ENCODE measurements around the gene ALKBH4.

DNA sequence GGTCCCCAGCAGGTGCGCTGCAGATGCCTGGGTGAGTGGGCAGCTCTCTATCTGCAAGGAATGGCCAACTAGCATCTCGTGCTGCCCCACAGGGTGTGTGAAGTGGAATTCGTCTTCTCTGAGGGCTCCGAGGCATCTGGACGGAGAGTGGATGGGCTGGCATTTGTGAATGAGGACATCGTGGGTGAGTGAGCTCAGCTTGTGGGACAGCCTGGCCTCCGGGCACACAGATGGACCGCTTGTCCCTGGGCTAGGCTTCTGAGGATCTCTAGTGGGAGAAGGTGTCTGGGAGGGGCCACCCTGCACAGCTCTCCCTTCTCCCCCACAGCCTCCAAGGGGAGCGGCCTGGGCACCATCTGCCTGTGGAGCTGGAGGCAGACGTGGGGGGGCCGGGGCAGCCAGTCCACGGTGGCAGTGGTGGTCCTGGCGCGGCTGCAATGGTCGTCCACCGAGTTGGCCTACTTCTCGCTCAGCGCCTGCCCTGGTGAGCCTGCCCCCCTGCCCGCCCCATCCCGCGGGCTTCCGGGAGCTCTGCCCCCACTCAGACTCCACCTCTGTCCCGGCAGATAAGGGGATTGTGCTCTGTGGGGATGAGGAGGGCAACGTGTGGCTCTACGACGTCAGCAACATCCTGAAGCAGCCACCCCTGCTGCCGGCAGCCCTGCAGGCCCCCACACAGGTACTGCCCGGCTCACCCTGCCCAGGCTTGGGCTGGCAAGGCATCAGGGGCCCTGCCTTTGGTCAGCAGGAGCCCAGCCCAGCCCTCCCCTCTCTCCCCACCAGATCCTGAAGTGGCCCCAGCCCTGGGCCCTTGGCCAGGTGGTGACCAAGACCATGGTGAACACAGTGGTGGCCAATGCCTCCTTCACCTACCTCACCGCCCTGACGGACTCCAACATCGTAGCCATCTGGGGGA lies 7.7 kb upstream of the ALKBH4 start:
- TF ChIP-seq, protein P1, sequence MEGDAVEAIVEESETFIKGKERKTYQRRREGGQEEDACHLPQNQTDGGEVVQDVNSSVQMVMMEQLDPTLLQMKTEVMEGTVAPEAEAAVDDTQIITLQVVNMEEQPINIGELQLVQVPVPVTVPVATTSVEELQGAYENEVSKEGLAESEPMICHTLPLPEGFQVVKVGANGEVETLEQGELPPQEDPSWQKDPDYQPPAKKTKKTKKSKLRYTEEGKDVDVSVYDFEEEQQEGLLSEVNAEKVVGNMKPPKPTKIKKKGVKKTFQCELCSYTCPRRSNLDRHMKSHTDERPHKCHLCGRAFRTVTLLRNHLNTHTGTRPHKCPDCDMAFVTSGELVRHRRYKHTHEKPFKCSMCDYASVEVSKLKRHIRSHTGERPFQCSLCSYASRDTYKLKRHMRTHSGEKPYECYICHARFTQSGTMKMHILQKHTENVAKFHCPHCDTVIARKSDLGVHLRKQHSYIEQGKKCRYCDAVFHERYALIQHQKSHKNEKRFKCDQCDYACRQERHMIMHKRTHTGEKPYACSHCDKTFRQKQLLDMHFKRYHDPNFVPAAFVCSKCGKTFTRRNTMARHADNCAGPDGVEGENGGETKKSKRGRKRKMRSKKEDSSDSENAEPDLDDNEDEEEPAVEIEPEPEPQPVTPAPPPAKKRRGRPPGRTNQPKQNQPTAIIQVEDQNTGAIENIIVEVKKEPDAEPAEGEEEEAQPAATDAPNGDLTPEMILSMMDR (conservative IDR thresholded peaks at IDR 0.05), result no peak
- no peak for TF ChIP-seq ZFX (IDR thresholded peaks at IDR 0.05)
